Keratinocyte (primary cell): ENCODE measurements around the gene LUZP1.

Experiments
- EZH2 ChIP-seq: IDR thresholded peaks from one replicate; pipeline ENCODE4 v1.6.1; 2012; ENCODE audit warnings: inconsistent platforms, mild to moderate bottlenecking, low read length, moderate library complexity
- TF ChIP-seq, protein P1 (sequence below), 3 experiments: IDR thresholded peaks in 1 of 3; conservative IDR thresholded peaks in 1 of 3; optimal IDR thresholded peaks in 1 of 3; 2 replicates in 2 of 3; 3 replicates in 1 of 3; pipeline versions ENCODE3 to v1.5.1; 2011; ENCODE audit warnings: low read length in 3 of 3, mild to moderate bottlenecking in 3 of 3, moderate library complexity in 2 of 3, control low read depth in 1 of 3, inconsistent platforms in 1 of 3; ENCODE audit not compliant: insufficient read depth in 2 of 3; ENCODE audit errors: extremely low read depth in 1 of 3

DNA sequence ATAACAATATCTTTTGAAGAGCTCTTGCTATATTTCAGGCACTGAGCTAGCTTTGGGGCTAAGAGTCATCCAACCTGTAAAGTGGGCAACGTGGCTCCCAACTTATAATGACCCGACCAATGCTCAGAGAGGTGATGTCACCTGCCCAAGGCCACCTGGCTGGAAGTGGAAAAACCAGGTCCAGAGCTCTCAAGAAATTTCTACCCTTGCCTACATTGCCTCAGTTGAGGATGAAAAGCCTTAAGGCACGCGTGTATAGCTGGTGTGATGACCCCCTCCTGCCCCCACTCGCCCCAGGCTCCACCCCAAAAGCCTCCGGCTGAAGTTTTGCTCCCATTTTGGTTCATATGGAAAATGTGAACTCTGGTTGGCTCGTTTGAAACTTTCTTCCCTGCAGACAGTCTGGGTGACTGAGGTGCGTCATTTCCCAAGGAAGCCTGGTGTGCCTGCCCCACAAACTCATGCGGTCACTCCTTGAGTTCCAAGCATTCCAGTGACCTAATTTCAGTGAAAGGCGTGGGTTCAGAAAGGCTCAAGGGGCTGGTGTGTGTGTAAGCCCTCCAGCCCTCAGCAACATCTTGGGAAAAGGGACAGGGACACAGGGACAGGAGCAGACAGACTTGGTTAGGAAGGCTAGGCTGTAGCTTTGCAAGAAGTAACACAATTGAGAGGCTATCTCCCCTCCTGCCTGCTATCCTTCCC lies 28.1 kb upstream of the LUZP1 start:
- TF ChIP-seq, protein P1, sequence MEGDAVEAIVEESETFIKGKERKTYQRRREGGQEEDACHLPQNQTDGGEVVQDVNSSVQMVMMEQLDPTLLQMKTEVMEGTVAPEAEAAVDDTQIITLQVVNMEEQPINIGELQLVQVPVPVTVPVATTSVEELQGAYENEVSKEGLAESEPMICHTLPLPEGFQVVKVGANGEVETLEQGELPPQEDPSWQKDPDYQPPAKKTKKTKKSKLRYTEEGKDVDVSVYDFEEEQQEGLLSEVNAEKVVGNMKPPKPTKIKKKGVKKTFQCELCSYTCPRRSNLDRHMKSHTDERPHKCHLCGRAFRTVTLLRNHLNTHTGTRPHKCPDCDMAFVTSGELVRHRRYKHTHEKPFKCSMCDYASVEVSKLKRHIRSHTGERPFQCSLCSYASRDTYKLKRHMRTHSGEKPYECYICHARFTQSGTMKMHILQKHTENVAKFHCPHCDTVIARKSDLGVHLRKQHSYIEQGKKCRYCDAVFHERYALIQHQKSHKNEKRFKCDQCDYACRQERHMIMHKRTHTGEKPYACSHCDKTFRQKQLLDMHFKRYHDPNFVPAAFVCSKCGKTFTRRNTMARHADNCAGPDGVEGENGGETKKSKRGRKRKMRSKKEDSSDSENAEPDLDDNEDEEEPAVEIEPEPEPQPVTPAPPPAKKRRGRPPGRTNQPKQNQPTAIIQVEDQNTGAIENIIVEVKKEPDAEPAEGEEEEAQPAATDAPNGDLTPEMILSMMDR (optimal IDR thresholded peaks at IDR 0.05 in 1 of 3, IDR thresholded peaks at IDR 0.05 in 1 of 3, conservative IDR thresholded peaks at IDR 0.05 in 1 of 3; ENCODE audit: extremely low read depth in 1 of 3, insufficient read depth in 2 of 3, low read length in 3 of 3) = no peak
- TF ChIP-seq EZH2 = no peak
